A673 (cell line): ENCODE measurements around the gene MCF2L2.

ENCODE experiments used
- CTCF ChIP-seq: fragments of 300-800, 200-600 bp; sonication (generic); conservative IDR thresholded peaks from 2 replicates; pipeline ENCODE4 v1.5.1; 2017; ENCODE audit warnings: low read depth, mild to moderate bottlenecking, antibody characterized with exemption, low read length, moderate library complexity, mixed read lengths
- EZH2 ChIP-seq: fragments of 200-600 bp; sonication (generic); IDR thresholded peaks from 2 replicates; pipeline ENCODE4 v1.6.1; 2017; ENCODE audit warnings: borderline replicate concordance, low read depth, mild to moderate bottlenecking, mixed read lengths, antibody characterized with exemption, low read length; ENCODE audit not compliant: poor library complexity, severe bottlenecking

GRCh38 chr3:183213415-183214276 is 214.8 kb downstream of the MCF2L2 start:
- TF ChIP-seq CTCF (no peak), EZH2 (no peak)
